ENCODE results near the gene PSORS1C2. TPM values are rescaled to one million over a fixed set of nuclear protein-coding genes. Genes with fewer than 3 reads are reported as not detected.

The PSORS1C2 gene
- total RNA-seq, 1 donor from 2014 or later, result not detected

GRCh38 chr6:31090275-31090972 is 48.4 kb downstream of the PSORS1C2 start:
- peaks cover 21% of the 10 kb centered on the region for H3K4me1 ChIP-seq
- intact Hi-C loops (cut with micrococcal nuclease), result no loop called here
- no peak for TF ChIP-seq CTCF (IDR thresholded peaks at IDR 0.05; ENCODE audit: borderline replicate concordance)
- H3K9me3 ChIP-seq (replicated peaks), result no peaks in the 10 kb centered on the region
- DNase-seq, result no peak
- H3K36me3 ChIP-seq, result no peaks in the 10 kb centered on the region
- no peak overlapping the region for H3K27ac ChIP-seq (replicated peaks)
- no peaks in the 10 kb centered on the region for H3K27me3 ChIP-seq (ENCODE audit: low read depth)
- no peak overlapping the region for H3K4me3 ChIP-seq

Other genes starting within 250 kb of the PSORS1C2 start
- 23.0 TPM for gene GTF2H4, start 230.9 kb downstream of the PSORS1C2 start, total RNA-seq
- 21.0 TPM for gene VARS2, start 224.8 kb downstream of the PSORS1C2 start, total RNA-seq
- gene SFTA2, start 206.9 kb downstream of the PSORS1C2 start, total RNA-seq, result not detected
- not detected for gene MUCL3, start 198.1 kb downstream of the PSORS1C2 start, total RNA-seq
- gene MUC21, start 155.3 kb downstream of the PSORS1C2 start, total RNA-seq, result not detected
- gene MUC22, start 128.6 kb downstream of the PSORS1C2 start, total RNA-seq, result 0.08 TPM
- gene C6orf15, start 26.5 kb downstream of the PSORS1C2 start, total RNA-seq, result not detected
- 4.7 TPM for gene PSORS1C1, start 24.3 kb downstream of the PSORS1C2 start, total RNA-seq
- gene CDSN, start 18.6 kb downstream of the PSORS1C2 start, total RNA-seq, result not detected
- gene CCHCR1, start 18.7 kb upstream of the PSORS1C2 start, total RNA-seq, result 13.3 TPM
- 2.8 TPM for gene TCF19, start 19.5 kb upstream of the PSORS1C2 start, total RNA-seq
- 0.69 TPM for gene POU5F1, start 31.6 kb upstream of the PSORS1C2 start, total RNA-seq
- gene HLA-C, start 133.0 kb upstream of the PSORS1C2 start, total RNA-seq, result 170 TPM
- gene HLA-B, start 218.1 kb upstream of the PSORS1C2 start, total RNA-seq, result 400 TPM